Measurements from ENCODE around the gene PCDH9.

Gene PCDH9

GRCh38 chr13:66703597-66703996 lies 526.5 kb downstream of the PCDH9 start:
- DNase-seq = no peak

- no peak for DNase-seq
Observed at GRCh38 chr13:66700117-66700601, 530.0 kb downstream of the PCDH9 start.

- DNase-seq = no peak
Observed at GRCh38 chr13:66693656-66694055, 536.5 kb downstream of the PCDH9 start.

GRCh38 chr13:66691149-66691548 lies 539.0 kb downstream of the PCDH9 start:
- no peak for DNase-seq

GRCh38 chr13:66689628-66690027 lies 540.5 kb downstream of the PCDH9 start:
- no peak for DNase-seq

GRCh38 chr13:66689037-66689619 lies 541.0 kb downstream of the PCDH9 start:
- DNase-seq = no peak

GRCh38 chr13:66681403-66681802 lies 548.7 kb downstream of the PCDH9 start:
- DNase-seq = no peak

GRCh38 chr13:66680031-66680430 lies 550.1 kb downstream of the PCDH9 start:
- DNase-seq = no peak

GRCh38 chr13:66675620-66676019 lies 554.5 kb downstream of the PCDH9 start:
- no peak for DNase-seq

GRCh38 chr13:66673401-66673800 lies 556.7 kb downstream of the PCDH9 start:
- no peak for DNase-seq

- DNase-seq = no peak
Observed at GRCh38 chr13:66665991-66666390, 564.1 kb downstream of the PCDH9 start.

GRCh38 chr13:66663711-66664110 lies 566.4 kb downstream of the PCDH9 start:
- DNase-seq = no peak

GRCh38 chr13:66663206-66663605 lies 566.9 kb downstream of the PCDH9 start:
- DNase-seq = no peak

GRCh38 chr13:66661336-66661735 lies 568.8 kb downstream of the PCDH9 start:
- no peak for DNase-seq

- DNase-seq = no peak
Observed at GRCh38 chr13:66660468-66660813, 569.7 kb downstream of the PCDH9 start.

- no peak for DNase-seq
Observed at GRCh38 chr13:66659701-66660467, 570.3 kb downstream of the PCDH9 start.

GRCh38 chr13:66659286-66659685 lies 570.9 kb downstream of the PCDH9 start:
- DNase-seq = no peak

- no peak for DNase-seq
Observed at GRCh38 chr13:66657165-66657881, 572.8 kb downstream of the PCDH9 start.

- no peak for DNase-seq
Observed at GRCh38 chr13:66655847-66656454, 574.2 kb downstream of the PCDH9 start.

GRCh38 chr13:66644855-66645460 lies 585.2 kb downstream of the PCDH9 start:
- no peak for DNase-seq

- no peak for DNase-seq
Observed at GRCh38 chr13:66640231-66640630, 589.9 kb downstream of the PCDH9 start.

- DNase-seq = no peak
Observed at GRCh38 chr13:66639044-66639443, 591.1 kb downstream of the PCDH9 start.

GRCh38 chr13:66635526-66635925 lies 594.6 kb downstream of the PCDH9 start:
- DNase-seq = no peak

Measured in activated CD4-positive, alpha-beta T cell treated with anti-CD3 and anti-CD28 coated beads, Interleukin-2, Interleukin-6, amounts not matched to agents 100 ng/mL and 50 ng/mL, durations not matched to agents 16 hours and 8 hours (primary cell).